K562 (cell line): ENCODE results near the gene NPIPA5.

Experiments used
- CC2D1A ChIP-seq: fragments of 450-650 bp; IDR thresholded peaks from 2 replicates; pipeline ENCODE4 v1.6.1; 2017; ENCODE audit warnings: mild to moderate bottlenecking
- EP300 ChIP-seq: IDR thresholded peaks from 2 replicates; pipeline ENCODE4 v1.6.1; 2012; ENCODE audit warnings: low read length, improper control_type of control experiment
- HDAC1 ChIP-seq, 2 experiments: fragments of 450-650 bp; IDR thresholded peaks; 2 replicates each; pipeline ENCODE4 v1.6.1; 2016 to 2017; ENCODE audit warnings: inconsistent platforms in 1 of 2, mild to moderate bottlenecking in 1 of 2, moderate library complexity in 1 of 2
- LARP7 ChIP-seq: fragments of 450-650 bp; IDR thresholded peaks from 2 replicates; pipeline ENCODE4 v1.6.1; 2016
- MED1 ChIP-seq: sonication (generic); formaldehyde crosslinking; IDR thresholded peaks from 2 replicates; pipeline ENCODE4 v1.8.1; 2023; ENCODE audit warnings: missing genetic modification reagents, borderline replicate concordance
- POLR2A ChIP-seq: fragments of 450-650 bp; conservative IDR thresholded peaks from 2 replicates; pipeline ENCODE4 v1.6.1; 2016
- RFX5 ChIP-seq: IDR thresholded peaks from 2 replicates; pipeline ENCODE4 v1.6.1; 2011; ENCODE audit warnings: low read depth, mild to moderate bottlenecking, improper control_type of control experiment, low read length
- SNAPC5 ChIP-seq: fragments of 250-450 bp; sonication (Bioruptor Pico); IDR thresholded peaks from 2 replicates; pipeline ENCODE4 v1.8.0; 2021; ENCODE audit warnings: moderate library complexity, mild to moderate bottlenecking, inconsistent platforms
- TRIM24 ChIP-seq, 2 experiments: fragments of 450-650 bp; IDR thresholded peaks; 2 replicates each; pipeline ENCODE4 v1.6.1; 2016
- ZFP36 ChIP-seq: fragments of 150-350 bp; IDR thresholded peaks from 2 replicates; pipeline ENCODE4 v1.6.1; 2018; ENCODE audit warnings: low read length, low read depth; ENCODE audit not compliant: partially characterized antibody
- ZNF263 ChIP-seq: sonication (generic); formaldehyde crosslinking; IDR thresholded peaks from 2 replicates; pipeline ENCODE4 v1.8.0; 2022; ENCODE audit warnings: mild to moderate bottlenecking, missing genetic modification reagents, borderline replicate concordance
- TF ChIP-seq, protein P1 (sequence below), 2 experiments: fragments of 450-650 bp in 1 of 2; sonication (generic) in 1 of 2; formaldehyde crosslinking in 1 of 2; IDR thresholded peaks; 2 replicates each; pipeline versions ENCODE4 v1.7.1 to v1.9.0; 2016 to 2022; ENCODE audit warnings: inconsistent platforms in 1 of 2, mild to moderate bottlenecking in 1 of 2, missing genetic modification reagents in 1 of 2
- TF ChIP-seq, protein P2 (sequence below), 3 experiments: IDR thresholded peaks in 2 of 3; conservative IDR thresholded peaks in 1 of 3; 2 replicates each; pipeline ENCODE4 v1.5.1; 2011 to 2012; ENCODE audit warnings: low read length in 3 of 3, mild to moderate bottlenecking in 3 of 3, control low read depth in 2 of 3, improper control_type of control experiment in 1 of 3, inconsistent platforms in 1 of 3, low read depth in 1 of 3, mixed read lengths in 1 of 3, moderate library complexity in 1 of 3; ENCODE audit not compliant: insufficient read depth in 2 of 3

DNA sequence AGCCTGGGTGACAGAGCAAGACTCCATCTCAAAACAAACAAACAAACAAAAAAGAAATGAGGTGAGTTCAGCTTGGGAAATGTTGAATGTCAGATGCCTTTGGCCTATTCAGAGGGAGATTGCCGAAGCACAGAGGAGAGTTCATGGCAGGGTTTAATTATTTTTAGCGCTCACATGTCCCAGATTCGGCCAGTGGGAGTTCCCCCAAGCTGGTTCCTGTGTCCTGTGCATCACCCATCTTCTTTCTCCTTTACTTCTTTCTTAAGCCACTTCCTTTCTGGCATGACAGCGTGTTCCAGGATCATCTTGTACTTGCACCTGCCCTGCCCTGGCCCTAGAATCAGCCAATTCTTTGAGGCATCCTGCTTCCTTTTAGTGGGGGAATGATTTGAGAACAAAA lies 26.7 kb upstream of the NPIPA5 start:
- TF ChIP-seq HDAC1 (IDR thresholded peaks at IDR 0.05) (no peak), LARP7 (no peak), MED1 (CRISPR knock-in tag) (no peak), EP300 (no peak), ZFP36 (no peak), RFX5 (no peak), POLR2A (no peak), SNAPC5 (CRISPR knock-in tag) (no peak), ZNF263 (no peak), CC2D1A (no peak), TRIM24 (IDR thresholded peaks at IDR 0.05) (no peak)
- TF ChIP-seq, protein P1, sequence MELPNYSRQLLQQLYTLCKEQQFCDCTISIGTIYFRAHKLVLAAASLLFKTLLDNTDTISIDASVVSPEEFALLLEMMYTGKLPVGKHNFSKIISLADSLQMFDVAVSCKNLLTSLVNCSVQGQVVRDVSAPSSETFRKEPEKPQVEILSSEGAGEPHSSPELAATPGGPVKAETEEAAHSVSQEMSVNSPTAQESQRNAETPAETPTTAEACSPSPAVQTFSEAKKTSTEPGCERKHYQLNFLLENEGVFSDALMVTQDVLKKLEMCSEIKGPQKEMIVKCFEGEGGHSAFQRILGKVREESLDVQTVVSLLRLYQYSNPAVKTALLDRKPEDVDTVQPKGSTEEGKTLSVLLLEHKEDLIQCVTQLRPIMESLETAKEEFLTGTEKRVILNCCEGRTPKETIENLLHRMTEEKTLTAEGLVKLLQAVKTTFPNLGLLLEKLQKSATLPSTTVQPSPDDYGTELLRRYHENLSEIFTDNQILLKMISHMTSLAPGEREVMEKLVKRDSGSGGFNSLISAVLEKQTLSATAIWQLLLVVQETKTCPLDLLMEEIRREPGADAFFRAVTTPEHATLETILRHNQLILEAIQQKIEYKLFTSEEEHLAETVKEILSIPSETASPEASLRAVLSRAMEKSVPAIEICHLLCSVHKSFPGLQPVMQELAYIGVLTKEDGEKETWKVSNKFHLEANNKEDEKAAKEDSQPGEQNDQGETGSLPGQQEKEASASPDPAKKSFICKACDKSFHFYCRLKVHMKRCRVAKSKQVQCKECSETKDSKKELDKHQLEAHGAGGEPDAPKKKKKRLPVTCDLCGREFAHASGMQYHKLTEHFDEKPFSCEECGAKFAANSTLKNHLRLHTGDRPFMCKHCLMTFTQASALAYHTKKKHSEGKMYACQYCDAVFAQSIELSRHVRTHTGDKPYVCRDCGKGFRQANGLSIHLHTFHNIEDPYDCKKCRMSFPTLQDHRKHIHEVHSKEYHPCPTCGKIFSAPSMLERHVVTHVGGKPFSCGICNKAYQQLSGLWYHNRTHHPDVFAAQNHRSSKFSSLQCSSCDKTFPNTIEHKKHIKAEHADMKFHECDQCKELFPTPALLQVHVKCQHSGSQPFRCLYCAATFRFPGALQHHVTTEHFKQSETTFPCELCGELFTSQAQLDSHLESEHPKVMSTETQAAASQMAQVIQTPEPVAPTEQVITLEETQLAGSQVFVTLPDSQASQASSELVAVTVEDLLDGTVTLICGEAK (IDR thresholded peaks at IDR 0.05): no peak
- TF ChIP-seq, protein P1 (CRISPR knock-in tag; IDR thresholded peaks at IDR 0.05): no peak
- TF ChIP-seq, protein P2, sequence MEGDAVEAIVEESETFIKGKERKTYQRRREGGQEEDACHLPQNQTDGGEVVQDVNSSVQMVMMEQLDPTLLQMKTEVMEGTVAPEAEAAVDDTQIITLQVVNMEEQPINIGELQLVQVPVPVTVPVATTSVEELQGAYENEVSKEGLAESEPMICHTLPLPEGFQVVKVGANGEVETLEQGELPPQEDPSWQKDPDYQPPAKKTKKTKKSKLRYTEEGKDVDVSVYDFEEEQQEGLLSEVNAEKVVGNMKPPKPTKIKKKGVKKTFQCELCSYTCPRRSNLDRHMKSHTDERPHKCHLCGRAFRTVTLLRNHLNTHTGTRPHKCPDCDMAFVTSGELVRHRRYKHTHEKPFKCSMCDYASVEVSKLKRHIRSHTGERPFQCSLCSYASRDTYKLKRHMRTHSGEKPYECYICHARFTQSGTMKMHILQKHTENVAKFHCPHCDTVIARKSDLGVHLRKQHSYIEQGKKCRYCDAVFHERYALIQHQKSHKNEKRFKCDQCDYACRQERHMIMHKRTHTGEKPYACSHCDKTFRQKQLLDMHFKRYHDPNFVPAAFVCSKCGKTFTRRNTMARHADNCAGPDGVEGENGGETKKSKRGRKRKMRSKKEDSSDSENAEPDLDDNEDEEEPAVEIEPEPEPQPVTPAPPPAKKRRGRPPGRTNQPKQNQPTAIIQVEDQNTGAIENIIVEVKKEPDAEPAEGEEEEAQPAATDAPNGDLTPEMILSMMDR (IDR thresholded peaks at IDR 0.05 in 2 of 3, conservative IDR thresholded peaks at IDR 0.05 in 1 of 3; ENCODE audit: insufficient read depth in 2 of 3, low read depth in 1 of 3, low read length in 3 of 3): no peak
